22Rv1 (cell line): ENCODE results near the gene ING2.

ENCODE experiments used
- H3K27ac ChIP-seq: fragments of 450-650 bp; 2 replicates; pipeline ENCODE4 v1.5.1; 2017
- CTCF ChIP-seq: fragments of 450-650 bp; IDR thresholded peaks from 2 replicates; pipeline ENCODE4 v1.5.1; 2017; ENCODE audit warnings: mild to moderate bottlenecking
- ZFX ChIP-seq: fragments of 450-650 bp; IDR thresholded peaks from 2 replicates; pipeline ENCODE4 v1.6.1; 2017; ENCODE audit warnings: antibody characterized with exemption, borderline replicate concordance

ING2 gene

GRCh38 chr4:183540410-183541009 lies 35.7 kb downstream of the ING2 start:
- H3K27ac ChIP-seq, result no peak overlapping the region
- TF ChIP-seq ZFX (no peak), CTCF (no peak)

GRCh38 chr4:183541010-183541751 lies 36.3 kb downstream of the ING2 start:
- H3K27ac ChIP-seq, result no peak overlapping the region
- TF ChIP-seq ZFX (no peak), CTCF (no peak)

- no peak for TF ChIP-seq ZFX
- no peak for TF ChIP-seq CTCF
- H3K27ac ChIP-seq, result no peak overlapping the region
Observed at GRCh38 chr4:183541752-183542040, 36.8 kb downstream of the ING2 start.

- H3K27ac ChIP-seq, result no peak overlapping the region
- TF ChIP-seq CTCF (no peak), ZFX (no peak)
Observed at GRCh38 chr4:183543435-183543834, 38.6 kb downstream of the ING2 start.

GRCh38 chr4:183544109-183544508 lies 39.3 kb downstream of the ING2 start:
- no peak overlapping the region for H3K27ac ChIP-seq

GRCh38 chr4:183546376-183546775 lies 41.5 kb downstream of the ING2 start:
- H3K27ac ChIP-seq, result no peak overlapping the region
- TF ChIP-seq CTCF (no peak), ZFX (no peak)

More at GRCh38 chr4:183544109-183544508, 39.3 kb downstream of the ING2 start:
- TF ChIP-seq ZFX, result no peak
- TF ChIP-seq CTCF, result no peak

GRCh38 chr4:183548306-183548705 lies 43.4 kb downstream of the ING2 start:
- no peak for TF ChIP-seq ZFX
- no peak for TF ChIP-seq CTCF
- H3K27ac ChIP-seq, result no peak overlapping the region
